EH (cell line): Measurements from ENCODE around the gene CTXND1.

Experiments used
- DNase-seq: peaks from one replicate; pipeline ENCODE4 v3.0.0-alpha.2; 2015; ENCODE audit warnings: low read depth

CTXND1 gene

DNA sequence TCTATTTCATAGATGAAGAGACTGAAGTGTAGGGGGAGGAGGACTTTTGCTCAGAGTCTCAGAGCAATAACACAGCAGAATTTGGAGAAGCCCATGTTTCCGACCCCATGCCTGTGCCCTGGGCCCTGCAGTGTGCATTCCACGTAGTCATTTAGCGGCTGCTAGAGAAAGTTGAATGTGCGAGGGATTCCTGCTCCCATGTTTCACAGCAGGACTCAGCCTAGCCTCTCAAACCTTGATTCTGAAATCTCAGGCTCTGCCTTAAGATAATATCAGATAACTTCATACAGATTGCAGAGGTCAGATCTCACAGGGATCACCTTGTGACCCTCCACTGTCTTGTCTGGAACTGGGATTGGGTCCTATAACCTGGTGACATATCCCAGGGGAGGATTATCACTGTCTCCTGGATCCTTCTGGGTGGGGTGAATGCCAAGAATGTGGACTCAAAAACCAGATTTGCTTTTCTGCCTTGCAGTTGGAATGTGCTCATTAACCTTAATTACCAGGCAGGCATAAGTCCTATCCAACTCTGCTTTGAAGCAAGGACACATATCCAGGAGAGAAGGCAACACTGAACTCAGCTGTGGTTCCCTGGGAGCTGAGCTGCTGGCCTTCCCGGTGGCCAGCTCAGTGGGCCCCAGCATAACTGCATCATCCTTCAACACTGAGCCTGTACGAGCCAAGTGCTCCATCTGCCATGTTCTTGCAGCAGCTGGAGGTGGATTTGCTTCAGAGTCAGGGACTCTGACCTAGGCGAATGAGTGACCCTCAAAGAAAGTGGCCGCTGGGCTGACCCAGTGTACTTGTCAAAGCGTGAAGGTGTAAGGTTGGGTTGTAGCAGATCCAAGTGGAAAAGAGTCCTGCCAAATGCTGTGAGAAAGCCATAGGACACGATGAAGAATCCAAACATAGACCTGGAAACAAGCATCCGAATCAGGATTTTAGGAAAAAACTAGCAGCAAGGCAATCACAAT lies 43.0 kb downstream of the CTXND1 start:
- no peak for DNase-seq

DNA sequence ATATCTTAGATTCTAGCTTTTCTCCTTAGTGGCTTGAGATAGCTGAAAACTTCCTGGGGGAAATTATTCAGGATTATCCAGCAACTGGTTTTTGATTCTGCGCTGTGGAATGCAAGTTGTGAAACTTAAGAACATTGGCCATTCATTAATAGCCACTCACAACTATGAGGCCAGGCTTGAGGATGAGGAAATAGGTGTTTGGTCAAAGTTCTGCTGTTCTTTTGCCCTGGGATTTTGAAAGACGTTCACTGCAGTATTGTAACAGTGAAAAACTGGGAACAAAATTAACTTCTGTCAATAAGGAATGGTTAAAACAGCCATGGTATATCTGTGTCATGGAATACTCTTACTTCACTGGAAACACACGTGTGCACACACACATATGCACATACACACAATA lies 44.1 kb downstream of the CTXND1 start:
- DNase-seq = peak; percentile 13

DNA sequence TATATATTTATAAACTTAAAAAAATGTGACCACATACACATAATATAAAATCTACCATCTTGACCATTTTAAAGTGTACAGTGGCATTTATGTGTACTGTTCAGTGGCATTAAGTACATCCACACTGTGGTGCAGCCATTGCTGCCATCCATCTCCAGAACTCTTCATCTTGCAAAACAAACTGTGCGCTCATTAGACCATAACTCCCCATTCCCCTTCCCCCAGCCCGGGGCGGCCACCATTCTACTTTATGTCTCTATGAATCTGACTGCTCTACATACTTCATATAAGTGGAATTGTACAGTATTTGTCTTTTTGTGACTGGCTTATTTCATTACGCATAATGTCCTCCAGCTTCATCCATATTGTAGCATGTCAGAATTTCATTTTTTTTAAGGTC lies 47.8 kb downstream of the CTXND1 start:
- no peak for DNase-seq

DNA sequence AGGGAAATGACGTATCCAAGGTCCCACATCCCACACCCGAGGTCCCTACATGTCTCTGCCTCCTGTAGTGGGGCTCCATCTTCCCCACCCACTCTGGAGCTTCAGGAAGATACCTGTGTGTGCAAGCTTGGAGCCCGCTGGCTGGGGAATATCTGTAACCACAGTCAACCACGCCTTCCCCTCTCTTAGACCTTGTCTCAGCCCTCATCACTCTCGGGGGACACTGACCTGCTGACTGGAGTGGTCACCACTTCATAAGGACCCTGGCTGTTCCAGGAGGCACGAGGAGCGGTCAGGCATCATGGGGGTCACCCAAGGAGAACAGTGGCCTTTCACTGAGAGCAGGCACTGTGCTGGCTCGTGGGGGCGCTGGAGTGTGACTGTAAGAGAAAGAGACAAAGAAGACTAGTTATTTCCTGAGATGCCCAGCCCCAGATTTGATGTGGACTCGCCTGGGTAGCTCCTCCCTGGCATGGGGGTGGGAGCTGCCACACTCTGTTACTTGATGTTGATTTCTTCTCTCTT lies 48.6 kb downstream of the CTXND1 start:
- DNase-seq = no peak

DNA sequence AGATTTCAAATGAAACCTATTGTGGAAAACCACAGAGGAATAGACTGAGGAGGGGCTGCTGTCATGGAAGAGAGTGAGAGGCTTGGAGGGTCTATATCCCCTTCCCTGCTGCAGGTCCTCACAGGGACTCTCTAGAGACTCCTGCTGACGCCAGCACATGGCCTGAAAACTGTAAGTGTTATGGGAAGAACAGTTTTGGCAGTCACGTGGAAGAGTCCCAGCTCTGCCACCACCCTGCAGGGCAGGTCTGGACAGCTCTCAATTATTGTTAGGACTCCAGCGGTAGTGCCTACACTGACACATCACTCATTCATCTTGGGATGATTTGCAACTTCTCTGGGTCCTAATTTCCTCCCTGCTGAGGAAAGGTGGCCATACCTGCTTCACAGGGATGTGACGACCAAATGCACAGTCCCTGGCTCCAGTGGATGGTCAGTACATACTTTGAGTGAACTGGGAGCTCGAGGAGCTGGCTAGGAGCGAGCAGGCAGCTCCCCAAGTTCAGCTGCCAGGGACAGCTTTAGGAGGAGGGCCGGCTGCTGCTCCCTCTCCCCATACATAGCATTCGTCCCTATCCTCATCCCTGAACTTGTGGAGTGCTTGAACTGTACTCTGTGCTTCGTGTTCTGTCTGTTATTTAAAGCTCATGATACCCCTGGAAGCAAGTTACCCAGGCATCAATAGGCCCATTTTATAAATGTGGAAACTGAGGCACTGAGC lies 49.2 kb downstream of the CTXND1 start:
- peak; percentile 3 for DNase-seq

DNA sequence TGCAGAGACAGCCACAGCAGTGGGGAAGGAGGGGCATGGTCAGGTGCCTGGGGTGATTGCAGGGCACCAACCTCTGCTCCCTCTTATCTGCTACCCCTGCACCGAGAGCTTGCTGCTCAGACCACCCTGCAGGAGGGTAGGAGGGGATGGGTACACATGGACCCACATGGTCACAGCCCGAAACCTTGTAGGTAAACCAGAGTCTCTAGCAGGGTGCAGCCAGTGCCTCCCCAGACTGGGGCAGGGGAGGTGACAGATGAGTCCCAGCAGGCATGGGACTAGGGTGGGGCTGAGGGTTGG lies 50.0 kb downstream of the CTXND1 start:
- no peak for DNase-seq

DNA sequence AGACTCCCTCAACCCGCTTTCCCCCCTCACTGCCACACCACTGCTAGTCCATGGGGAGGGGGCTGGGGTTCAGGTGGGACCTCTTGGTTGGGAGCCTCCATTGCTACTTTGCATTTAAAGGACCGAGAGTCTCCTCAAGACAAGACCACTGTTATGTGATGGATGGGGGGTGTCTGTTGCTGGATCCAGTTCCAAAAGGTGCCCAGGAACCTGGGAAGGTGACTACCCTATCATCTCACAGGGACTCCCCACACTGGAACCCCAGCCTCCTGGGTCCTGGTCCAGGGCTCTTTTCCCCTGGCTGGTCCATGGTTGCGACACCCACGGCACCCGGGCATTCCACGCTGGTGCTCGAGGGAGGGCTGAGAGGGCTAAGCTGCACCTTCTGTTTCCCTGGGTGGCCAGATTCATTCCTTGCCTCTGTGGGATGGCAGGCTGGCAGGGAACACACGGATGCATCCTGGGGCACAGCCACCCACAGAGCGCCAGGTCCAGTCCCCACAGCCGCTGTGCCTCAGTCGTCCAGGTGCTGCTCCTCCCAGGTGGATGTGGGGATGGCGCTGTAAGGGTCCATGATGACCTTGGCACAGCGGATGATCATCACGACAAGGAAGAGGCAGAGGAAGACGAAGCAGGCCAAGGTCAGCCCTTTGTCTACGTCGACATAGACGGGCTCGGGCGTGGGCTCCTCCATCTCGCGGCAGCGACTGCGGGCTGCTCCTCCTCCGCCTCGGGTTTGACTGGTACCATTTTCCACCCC lies 50.6 kb downstream of the CTXND1 start:
- DNase-seq = no peak

DNA sequence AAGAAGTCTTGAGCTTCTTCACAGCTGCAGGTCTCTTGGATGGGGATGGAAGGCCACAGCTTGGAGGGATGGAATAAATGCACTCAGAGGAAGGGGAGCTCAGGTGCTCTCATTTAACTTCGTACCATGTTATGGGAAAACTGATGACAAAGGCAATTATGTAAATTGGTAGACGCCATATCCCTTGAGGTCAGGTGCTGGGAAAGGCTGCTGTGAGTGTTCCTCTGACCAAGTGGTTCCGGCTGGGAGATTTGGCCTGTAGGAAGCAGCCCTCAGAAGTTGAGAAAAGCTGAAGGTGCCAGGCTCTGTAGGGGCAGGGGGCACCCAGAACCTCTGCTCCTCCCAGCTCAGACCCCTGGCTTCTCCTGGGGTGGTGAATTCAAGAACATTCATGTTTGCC lies 52.1 kb downstream of the CTXND1 start:
- no peak for DNase-seq

DNA sequence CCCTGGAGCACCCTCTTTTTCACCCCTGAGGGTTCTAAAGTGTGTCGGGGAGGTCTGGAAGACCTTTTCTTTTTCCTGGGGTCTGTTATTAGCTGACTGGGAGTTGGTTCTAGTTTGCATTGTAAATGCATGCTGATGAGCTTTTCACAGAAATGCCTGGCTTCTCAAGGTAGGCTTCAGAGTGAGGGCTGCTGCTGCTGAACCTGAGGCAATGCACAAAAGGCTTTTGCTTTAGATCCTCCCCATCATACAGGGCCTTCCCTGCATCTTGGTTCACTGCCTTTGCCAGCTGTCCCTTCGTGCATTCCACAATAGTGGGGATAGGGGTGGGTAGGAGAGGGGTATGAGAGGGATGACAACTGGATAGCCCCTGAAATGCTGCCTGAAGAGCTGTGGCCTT lies 52.6 kb downstream of the CTXND1 start:
- no peak for DNase-seq

DNA sequence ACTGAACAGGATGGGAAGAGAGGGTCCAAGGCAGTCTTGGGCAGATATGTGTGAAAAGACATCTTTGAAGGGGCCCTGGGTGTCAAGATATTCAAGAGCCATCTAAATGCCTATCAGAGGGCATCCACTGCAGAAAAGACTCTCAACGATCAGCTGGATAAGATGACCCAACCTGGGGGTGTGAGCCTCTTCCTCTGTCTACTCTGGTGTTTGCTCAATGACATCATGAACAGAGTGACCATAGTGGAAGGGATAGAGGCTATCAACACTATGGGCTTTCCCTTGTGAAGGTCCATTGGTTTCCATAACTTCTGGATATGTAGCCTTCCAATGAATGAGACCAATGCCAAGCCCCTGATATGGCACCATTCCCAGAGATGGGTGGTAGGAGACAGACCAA lies 57.1 kb downstream of the CTXND1 start:
- DNase-seq = no peak

DNA sequence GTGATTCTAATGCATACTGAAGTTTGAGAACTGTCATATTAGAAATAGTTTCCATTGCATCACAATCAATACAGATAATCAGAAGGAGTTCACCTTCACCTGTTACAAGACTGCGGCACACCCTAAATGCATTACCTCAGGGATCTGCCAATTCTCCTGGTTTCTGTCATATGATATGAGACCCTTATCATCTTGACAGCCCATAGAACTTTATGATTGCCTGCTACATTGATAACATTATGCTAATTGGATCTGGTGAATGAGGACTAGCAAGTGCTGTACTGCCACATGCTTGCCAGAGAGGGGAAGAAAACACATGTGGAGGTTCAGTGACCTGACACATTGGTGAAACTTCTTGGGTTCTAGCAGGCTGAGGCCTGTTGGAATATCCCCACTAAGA lies 57.8 kb downstream of the CTXND1 start:
- DNase-seq = no peak

DNA sequence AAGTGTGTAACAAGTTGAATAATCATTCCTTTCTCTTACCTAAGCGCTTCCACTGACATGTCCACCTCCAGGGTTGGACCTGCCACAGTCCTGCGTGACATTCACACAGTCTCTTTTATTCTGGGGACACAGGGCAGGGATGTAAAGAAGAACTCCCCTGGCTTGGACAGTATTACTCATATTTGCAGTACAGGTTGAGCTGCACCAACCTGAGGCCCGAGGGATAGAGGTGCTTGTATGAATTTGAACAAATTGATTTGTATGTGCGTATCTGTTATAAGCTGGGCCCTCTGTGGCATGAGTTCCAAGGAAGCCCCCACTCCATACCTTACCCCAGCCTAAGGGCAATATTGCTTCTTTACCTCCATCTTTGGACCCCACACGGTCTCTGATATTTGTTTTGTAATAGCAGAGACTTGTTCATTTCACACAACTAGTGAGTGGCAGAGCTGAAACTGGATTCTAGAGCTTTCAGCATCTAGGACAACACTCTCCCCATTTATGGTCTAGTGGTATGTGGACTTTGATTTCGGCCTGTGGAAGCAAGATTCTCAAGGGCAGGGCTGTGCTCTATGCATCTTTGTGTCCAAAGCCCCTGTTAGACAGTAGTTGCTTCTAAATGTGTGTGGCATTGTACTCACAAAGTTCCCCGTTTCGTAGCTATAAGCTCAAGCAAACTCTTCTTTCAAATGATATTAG lies 60.0 kb downstream of the CTXND1 start:
- no peak for DNase-seq

DNA sequence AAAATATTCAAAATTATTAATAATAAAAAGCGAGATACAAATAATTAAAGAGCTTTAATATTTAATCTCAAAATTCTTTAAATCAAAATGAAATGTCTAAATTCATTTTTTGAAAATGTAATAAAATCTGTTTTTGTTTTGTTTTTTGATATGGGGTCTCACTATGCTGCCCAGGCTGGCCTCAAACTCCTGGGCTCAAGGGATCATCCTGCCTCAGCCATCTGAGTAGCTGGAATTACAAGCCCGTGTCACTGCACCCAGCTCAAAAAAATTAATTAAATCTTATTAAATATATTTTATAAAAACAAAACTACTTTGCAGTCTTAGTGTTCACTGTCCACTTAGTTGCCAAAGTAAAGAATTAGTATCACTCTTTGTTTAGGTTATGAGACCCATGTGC lies 60.8 kb downstream of the CTXND1 start:
- DNase-seq = no peak

DNA sequence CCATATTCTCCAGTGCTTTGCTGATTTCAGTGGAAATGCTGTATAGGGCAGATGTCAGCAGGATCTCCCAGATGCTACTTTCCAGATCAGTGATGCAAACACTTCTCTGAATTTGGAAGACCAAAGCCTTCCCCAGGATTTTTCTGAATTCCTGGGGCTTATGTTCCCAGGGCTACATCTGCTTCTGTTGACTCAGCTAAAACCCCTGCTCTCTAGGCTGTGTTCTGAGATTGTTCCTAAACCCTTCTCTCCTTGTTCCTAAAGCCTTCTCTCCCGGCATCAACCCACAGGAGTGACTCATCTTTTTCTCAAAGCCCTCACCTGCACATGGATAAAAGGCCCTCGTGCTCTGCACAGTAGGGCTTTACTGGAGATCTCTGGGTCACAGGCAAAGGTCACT lies 63.8 kb downstream of the CTXND1 start:
- no peak for DNase-seq

DNA sequence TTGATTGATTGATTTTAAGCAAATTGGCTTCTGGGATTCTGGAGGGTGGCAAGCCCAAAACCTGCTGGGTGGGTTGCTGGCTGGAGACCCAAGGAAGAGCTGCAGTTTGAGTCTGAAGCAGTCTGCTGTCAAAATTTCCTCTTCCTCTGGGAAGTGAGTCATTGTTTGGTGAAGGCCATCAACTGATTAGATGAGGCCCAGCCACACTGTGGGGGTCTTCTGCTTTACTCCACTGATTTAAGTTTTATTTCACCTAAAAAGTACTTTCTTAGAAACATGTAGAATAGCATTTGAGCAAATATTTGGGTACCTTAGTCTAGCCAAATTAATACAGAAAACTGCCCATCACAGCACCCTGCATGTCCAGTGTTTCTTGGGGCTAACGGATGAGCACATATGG lies 65.4 kb downstream of the CTXND1 start:
- no peak for DNase-seq

DNA sequence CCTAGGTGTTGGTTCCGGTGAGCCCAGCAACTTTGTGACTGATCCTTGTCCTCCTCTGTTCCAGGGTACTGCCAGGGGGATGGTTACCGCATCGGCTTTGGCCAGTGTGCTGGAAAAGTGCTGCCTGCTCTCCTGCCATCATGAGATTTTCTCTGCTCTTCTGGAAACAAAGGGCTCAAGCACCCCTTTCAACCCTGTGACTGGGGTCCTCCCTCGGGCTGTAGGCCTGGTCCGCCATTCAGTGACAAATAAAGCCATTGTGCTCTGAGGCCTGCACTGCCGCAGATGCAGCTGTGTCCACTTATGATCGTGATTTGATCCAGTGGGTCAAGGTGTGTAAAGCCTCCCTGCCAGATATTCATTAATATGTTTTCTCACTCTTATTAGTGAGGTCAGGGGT lies 65.9 kb downstream of the CTXND1 start:
- no peak for DNase-seq

DNA sequence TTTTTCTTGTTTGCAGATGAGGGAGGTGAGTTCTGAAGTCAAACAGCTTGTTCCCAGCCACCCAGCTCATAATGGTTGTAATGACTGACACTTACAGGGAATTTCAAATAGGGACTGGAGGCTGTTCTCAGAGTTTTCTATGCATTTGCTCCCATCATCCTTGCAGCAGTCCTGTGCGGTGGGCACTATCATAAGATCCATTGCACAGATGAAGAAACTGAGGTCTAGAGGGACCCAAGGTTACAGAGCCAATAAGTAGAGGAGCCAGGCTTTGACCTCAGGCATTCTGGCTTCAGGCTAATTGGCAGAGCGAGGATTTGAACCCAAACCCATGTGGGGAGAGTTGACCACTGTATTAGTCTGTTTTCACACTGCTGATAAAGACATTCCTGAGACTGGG lies 66.9 kb downstream of the CTXND1 start:
- DNase-seq = no peak

DNA sequence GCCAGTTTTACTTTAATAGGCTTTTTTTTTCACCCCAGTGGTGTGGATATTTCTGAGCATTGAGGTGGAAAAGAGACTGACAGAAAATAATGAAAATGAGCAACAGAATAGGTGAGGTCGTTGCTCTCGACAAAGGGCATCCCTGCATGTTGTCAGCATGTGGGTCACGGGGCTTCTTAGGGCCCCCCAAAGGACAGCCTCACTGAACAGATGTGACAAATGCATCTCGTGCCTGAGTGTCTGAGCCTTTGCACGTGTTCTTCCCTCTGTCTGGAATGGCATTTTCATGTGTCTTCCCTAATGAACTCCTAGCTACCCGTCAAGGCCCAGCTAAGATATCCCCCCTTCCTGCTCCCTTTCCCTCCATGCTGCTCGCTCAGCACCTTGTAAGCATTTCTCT lies 67.5 kb downstream of the CTXND1 start:
- DNase-seq = no peak

DNA sequence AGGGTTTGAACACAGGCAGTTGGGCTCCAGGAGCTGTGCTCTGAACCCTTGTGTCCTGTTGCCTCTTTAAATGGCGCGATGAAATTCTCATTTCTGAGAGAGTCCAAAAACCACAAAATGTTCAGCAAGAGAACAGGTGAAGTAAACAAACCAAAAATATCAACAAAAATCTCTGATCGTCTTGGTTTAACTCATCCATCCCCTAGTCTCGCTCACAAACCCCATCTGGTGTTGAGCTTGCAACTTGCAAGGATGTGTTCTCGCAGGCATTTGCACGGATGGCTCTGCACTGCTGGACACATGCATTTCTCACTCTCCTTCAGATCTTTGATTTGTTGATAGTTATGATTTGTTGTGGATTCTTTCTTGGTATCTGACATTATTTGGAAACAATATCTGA lies 68.1 kb downstream of the CTXND1 start:
- DNase-seq = no peak

DNA sequence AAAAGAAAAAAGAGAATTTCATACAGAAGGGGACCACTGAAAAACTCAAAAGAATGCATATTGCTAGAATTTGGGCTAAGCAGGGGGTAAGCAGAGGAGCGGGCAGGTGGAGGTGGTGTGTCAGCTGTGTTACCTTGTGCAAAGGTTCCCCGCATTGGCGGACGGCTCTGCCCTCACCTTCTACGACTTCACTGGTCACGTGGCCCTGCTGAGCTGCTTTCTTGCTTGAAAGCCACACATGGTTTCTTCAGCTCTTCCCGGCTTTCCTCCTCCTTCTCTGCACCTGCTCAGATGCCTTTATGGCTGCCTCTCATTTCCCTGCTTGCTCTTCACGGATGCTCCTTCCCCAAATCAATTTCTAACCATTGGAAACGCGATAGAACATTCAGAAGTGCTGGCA lies 68.7 kb downstream of the CTXND1 start:
- DNase-seq = no peak

DNA sequence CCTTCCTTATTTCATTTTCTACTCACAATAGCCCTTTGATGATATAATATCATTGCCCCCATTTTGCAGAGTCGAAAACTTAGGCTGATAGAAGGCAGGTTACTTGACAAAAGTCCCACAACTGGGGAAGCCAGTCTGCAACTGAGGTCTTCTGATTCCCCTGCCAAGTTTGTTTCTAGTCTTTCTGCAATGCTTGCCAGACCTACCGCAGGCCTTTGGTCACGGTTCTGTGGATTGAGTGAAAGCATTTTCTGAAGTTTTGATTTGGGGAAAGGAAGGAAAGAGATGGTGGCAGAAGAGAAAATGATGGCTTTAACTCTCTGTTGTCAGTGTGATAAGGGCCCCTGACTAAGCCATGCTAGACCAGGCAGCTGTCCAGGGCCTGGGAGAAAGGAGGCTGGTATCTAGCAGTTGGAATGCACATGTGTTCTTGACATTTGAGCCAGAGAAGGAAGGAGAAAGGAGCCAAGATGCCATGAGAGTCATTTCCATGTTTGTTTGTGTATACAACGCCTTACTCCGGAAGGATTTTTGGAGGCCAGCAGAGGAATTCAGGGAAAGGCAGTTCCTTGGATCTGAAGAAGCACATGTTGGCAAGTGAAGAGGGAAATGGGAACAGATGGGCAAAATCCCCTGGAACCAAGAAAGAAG lies 69.3 kb downstream of the CTXND1 start:
- DNase-seq = peak; percentile 88

DNA sequence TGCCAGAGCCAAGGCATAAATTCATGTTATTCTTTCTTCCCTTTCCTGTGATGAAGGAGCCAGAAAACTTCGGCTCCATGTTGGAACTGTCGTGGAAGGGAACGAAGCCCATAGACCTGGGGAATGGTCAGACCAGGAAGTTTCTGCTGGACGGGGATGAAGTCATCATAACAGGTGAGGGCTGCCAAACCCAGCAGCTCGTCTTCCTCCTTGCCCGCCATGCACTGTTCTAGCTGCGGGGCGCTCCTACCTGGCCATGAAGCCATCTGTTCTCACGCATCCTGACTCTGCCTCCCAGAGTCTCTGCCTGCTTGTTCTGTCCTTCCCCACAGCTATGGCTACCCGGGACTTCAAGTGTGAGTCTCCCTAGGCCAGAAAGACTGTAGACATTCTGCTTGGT lies 71.0 kb downstream of the CTXND1 start:
- DNase-seq = no peak
